GM18505 (cell line): ENCODE measurements around the gene FHIT.

Experiments
- ATAC-seq: cut with Tn5 transposase; IDR thresholded peaks from one replicate; pipeline ENCODE4 v1.9.1; 2021; ENCODE audit not compliant: unreplicated experiment
- POLR2A ChIP-seq: IDR thresholded peaks from 4 replicates; pipeline ENCODE4 v1.6.1; 2011; ENCODE audit warnings: borderline replicate concordance; ENCODE audit not compliant: insufficient read depth, insufficient read length; ENCODE audit errors: extremely low read depth

Gene FHIT

GRCh38 chr3:60630953-60631352 is 620.3 kb downstream of the FHIT start:
- ATAC-seq: no peak
- no peak for TF ChIP-seq POLR2A

- TF ChIP-seq POLR2A: no peak
- ATAC-seq: no peak
These were observed 621.4 kb downstream of the FHIT start for GRCh38 chr3:60629816-60630215.

- no peak for ATAC-seq
- TF ChIP-seq POLR2A: no peak
These were observed 628.9 kb downstream of the FHIT start for GRCh38 chr3:60622349-60622748.

- no peak for ATAC-seq
- TF ChIP-seq POLR2A: no peak
These were observed 634.1 kb downstream of the FHIT start for GRCh38 chr3:60617188-60617587.

GRCh38 chr3:60613769-60614303 is 637.4 kb downstream of the FHIT start:
- no peak for TF ChIP-seq POLR2A
- ATAC-seq: no peak

- no peak for ATAC-seq
- TF ChIP-seq POLR2A: no peak
These were observed 640.7 kb downstream of the FHIT start for GRCh38 chr3:60610441-60611112.

- no peak for ATAC-seq
- TF ChIP-seq POLR2A: no peak
These were observed 641.8 kb downstream of the FHIT start for GRCh38 chr3:60609446-60609845.

- ATAC-seq: no peak
- TF ChIP-seq POLR2A: no peak
These were observed 647.4 kb downstream of the FHIT start for GRCh38 chr3:60603860-60604259.

GRCh38 chr3:60600848-60601247 is 650.4 kb downstream of the FHIT start:
- no peak for ATAC-seq

GRCh38 chr3:60599586-60599985 is 651.7 kb downstream of the FHIT start:
- no peak for TF ChIP-seq POLR2A
- no peak for ATAC-seq

More at GRCh38 chr3:60600848-60601247, 650.4 kb downstream of the FHIT start:
- TF ChIP-seq POLR2A: no peak

GRCh38 chr3:60598671-60599070 is 652.6 kb downstream of the FHIT start:
- no peak for TF ChIP-seq POLR2A
- ATAC-seq: no peak

- ATAC-seq: no peak
- no peak for TF ChIP-seq POLR2A
These were observed 657.2 kb downstream of the FHIT start for GRCh38 chr3:60594025-60594424.

- TF ChIP-seq POLR2A: no peak
- no peak for ATAC-seq
These were observed 660.0 kb downstream of the FHIT start for GRCh38 chr3:60591267-60591666.

GRCh38 chr3:60588806-60589205 is 662.4 kb downstream of the FHIT start:
- TF ChIP-seq POLR2A: no peak
- ATAC-seq: no peak
